H1 (cell line): ENCODE data around the gene FAM131C. TPM values are rescaled to one million over a fixed set of nuclear protein-coding genes. Genes with fewer than 3 reads are reported as not detected.

Experiments used
- CTCF ChIA-PET: fragments of 300-600 bp; sonication (Branson Sonifier 250); formaldehyde crosslinking; loops from one replicate; lab custom pipeline; 2021; ENCODE audit not compliant: partially characterized antibody; lab: Charles Lee
- POLR2A ChIA-PET: fragments of 300-600 bp; sonication (Branson Sonifier 250); formaldehyde crosslinking; loops from one replicate; lab custom pipeline; 2021; ENCODE audit warnings: inconsistent platforms; ENCODE audit not compliant: partially characterized antibody; lab: Charles Lee
- DNase-seq, 2 experiments: peaks; one replicate each; pipeline versions ENCODE4 v3.0.0 to v3.0.0-alpha.2; 2010 to 2022; ENCODE audit warnings: low spot score in 2 of 2, low read depth in 1 of 2, mixed read lengths in 1 of 2
- FAIRE-seq: peaks from 2 replicates; lab custom pipeline; 2011; peaks lifted over from hg19 to GRCh38; lab: Jason Lieb, UNC
- H2AFZ ChIP-seq: 2 replicates; pipeline ENCODE4 v1.8.1; 2012; ENCODE audit warnings: low read length, inconsistent platforms
- H2AK5ac ChIP-seq: 2 replicates; pipeline ENCODE4 v1.6.1; 2013; ENCODE audit warnings: low read depth, low read length
- H2BK120ac ChIP-seq: replicated peaks from 2 replicates; pipeline ENCODE3; 2013; ENCODE audit warnings: low read depth, low read length, inconsistent platforms
- H2BK12ac ChIP-seq: 2 replicates; pipeline ENCODE4 v1.6.1; 2013; ENCODE audit warnings: low read depth, low read length
- H2BK15ac ChIP-seq: 2 replicates; pipeline ENCODE4 v1.6.1; 2013; ENCODE audit warnings: low read length
- H2BK20ac ChIP-seq: 2 replicates; pipeline ENCODE4 v1.6.1; 2013; ENCODE audit warnings: low read length
- H2BK5ac ChIP-seq: 2 replicates; pipeline ENCODE4 v1.6.1; 2013; ENCODE audit warnings: low read depth, low read length
- H3K14ac ChIP-seq: 2 replicates; pipeline ENCODE4 v1.6.1; 2013; ENCODE audit warnings: inconsistent platforms; ENCODE audit not compliant: insufficient read length
- H3K18ac ChIP-seq: 2 replicates; pipeline ENCODE4 v1.6.1; 2013; ENCODE audit warnings: low read length; ENCODE audit errors: extremely low read depth
- H3K23ac ChIP-seq: 2 replicates; pipeline ENCODE4 v1.6.1; 2013; ENCODE audit warnings: inconsistent platforms; ENCODE audit not compliant: insufficient read length
- H3K23me2 ChIP-seq: 2 replicates; pipeline ENCODE4 v1.6.1; 2013; ENCODE audit warnings: low read depth, low read length
- H3K27ac ChIP-seq: 2 replicates; pipeline ENCODE4 v1.6.1; 2011; ENCODE audit warnings: low read depth, low read length, inconsistent platforms
- H3K27me3 ChIP-seq, 4 experiments: replicated peaks in 1 of 4; 1 replicate in 1 of 4; 2 replicates in 3 of 4; pipeline versions ENCODE4 v1.6.1 to v1.8.1; 2011 to 2013; ENCODE audit warnings: low read length in 3 of 4, mild to moderate bottlenecking in 3 of 4, inconsistent platforms in 2 of 4, mixed read lengths in 2 of 4, moderate library complexity in 1 of 4; ENCODE audit not compliant: control insufficient read depth in 3 of 4, insufficient read depth in 3 of 4; ENCODE audit errors: extremely low read depth in 1 of 4
- H3K36me3 ChIP-seq, 4 experiments: 2 replicates each; pipeline versions ENCODE4 v1.6.1 to v1.8.1; 2011 to 2013; ENCODE audit warnings: mild to moderate bottlenecking in 4 of 4, low read length in 3 of 4, moderate library complexity in 2 of 4, control low read depth in 1 of 4, inconsistent platforms in 1 of 4; ENCODE audit not compliant: insufficient read depth in 4 of 4, control insufficient read depth in 2 of 4
- H3K4ac ChIP-seq: replicated peaks from 2 replicates; pipeline ENCODE3; 2013; ENCODE audit warnings: low read length, low read depth, mixed read lengths, inconsistent platforms; ENCODE audit not compliant: insufficient read length
- H3K4me1 ChIP-seq, 4 experiments: replicated peaks in 1 of 4; 1 replicate in 1 of 4; 2 replicates in 3 of 4; pipeline versions ENCODE4 v1.6.1 to v1.8.1; 2011 to 2013; ENCODE audit warnings: low read length in 3 of 4, inconsistent platforms in 2 of 4, mixed read lengths in 1 of 4; ENCODE audit not compliant: insufficient read depth in 4 of 4, control insufficient read depth in 3 of 4
- H3K4me2 ChIP-seq, 2 experiments: 2 replicates each; pipeline versions ENCODE4 v1.6.1 to v1.8.1; 2011 to 2013; ENCODE audit warnings: low read depth in 2 of 2, low read length in 2 of 2, control low read depth in 1 of 2, inconsistent platforms in 1 of 2, mild to moderate bottlenecking in 1 of 2; ENCODE audit not compliant: insufficient read depth in 1 of 2
- H3K4me3 ChIP-seq, 4 experiments: fragments of 200-600, 300-600 bp in 1 of 4; sonication (generic), shearing (Covaris generic), sonication (Bioruptor Twin) in 1 of 4; 2 replicates each; pipeline versions ENCODE4 v1.5.1 to v1.8.1; 2011 to 2016; ENCODE audit warnings: low read length in 4 of 4, low read depth in 3 of 4, control low read depth in 2 of 4, inconsistent platforms in 2 of 4, mild to moderate bottlenecking in 2 of 4, mixed read lengths in 1 of 4, moderate library complexity in 1 of 4; ENCODE audit not compliant: insufficient read depth in 2 of 4; ENCODE audit errors: extremely low read depth in 1 of 4
- H3K56ac ChIP-seq: replicated peaks from 2 replicates; pipeline ENCODE3; 2013; ENCODE audit warnings: low read depth, mild to moderate bottlenecking, mixed read lengths, low read length, inconsistent platforms; ENCODE audit not compliant: insufficient read length
- H3K79me1 ChIP-seq: 2 replicates; pipeline ENCODE4 v1.6.1; 2013; ENCODE audit warnings: low read depth, low read length, control low read depth
- H3K79me2 ChIP-seq, 2 experiments: 2 replicates each; pipeline versions ENCODE4 v1.6.1 to v1.8.1; 2012 to 2013; ENCODE audit warnings: low read length in 2 of 2, mild to moderate bottlenecking in 2 of 2, inconsistent platforms in 1 of 2; ENCODE audit not compliant: insufficient read depth in 2 of 2, control insufficient read depth in 1 of 2
- H3K9ac ChIP-seq, 4 experiments: replicated peaks in 1 of 4; 1 replicate in 1 of 4; 2 replicates in 3 of 4; pipeline versions ENCODE4 v1.6.1 to v1.8.1; 2011 to 2013; ENCODE audit warnings: low read depth in 3 of 4, low read length in 3 of 4, control low read depth in 2 of 4, mild to moderate bottlenecking in 2 of 4, moderate library complexity in 2 of 4, inconsistent platforms in 1 of 4; ENCODE audit errors: extremely low read depth in 1 of 4
- H3K9me3 ChIP-seq, 2 experiments: 2 replicates each; pipeline versions ENCODE4 v1.6.1 to v1.8.1; 2012 to 2013; ENCODE audit warnings: mild to moderate bottlenecking in 2 of 2, moderate library complexity in 2 of 2, control low read depth in 1 of 2, inconsistent platforms in 1 of 2, low read depth in 1 of 2, low read length in 1 of 2, mixed read lengths in 1 of 2; ENCODE audit not compliant: insufficient read depth in 2 of 2
- H4K20me1 ChIP-seq, 2 experiments: replicated peaks in 1 of 2; 2 replicates each; pipeline versions ENCODE3 to v1.8.1; 2011 to 2013; ENCODE audit warnings: inconsistent platforms in 2 of 2, low read length in 2 of 2, mild to moderate bottlenecking in 1 of 2; ENCODE audit not compliant: insufficient read depth in 2 of 2, control insufficient read depth in 1 of 2
- H4K5ac ChIP-seq: 2 replicates; pipeline ENCODE4 v1.6.1; 2013; ENCODE audit warnings: low read length, low read depth, mixed read lengths, inconsistent platforms; ENCODE audit not compliant: insufficient read length
- H4K8ac ChIP-seq: 2 replicates; pipeline ENCODE4 v1.8.0; 2013; ENCODE audit warnings: mild to moderate bottlenecking, moderate library complexity, low read length, inconsistent platforms; ENCODE audit not compliant: insufficient read depth; ENCODE audit errors: extremely low read depth
- H4K91ac ChIP-seq: replicated peaks from 2 replicates; pipeline ENCODE3; 2013; ENCODE audit warnings: low read length, mixed read lengths, inconsistent platforms; ENCODE audit not compliant: insufficient read length
- SIN3A ChIP-seq, 2 experiments: IDR thresholded peaks in 1 of 2; conservative IDR thresholded peaks in 1 of 2; 2 replicates each; pipeline ENCODE4 v1.6.1; 2011 to 2012; ENCODE audit warnings: low read length in 2 of 2, improper control_type of control experiment in 1 of 2, low read depth in 1 of 2, mild to moderate bottlenecking in 1 of 2
- WGBS, 2 experiments: shearing (Covaris generic) in 1 of 2; methylation state at CpG; one replicate each; pipeline versions ENCODE4 v1.1.6 to v1.1.7; 2013 to 2015; ENCODE audit warnings: low lambda C conversion rate in 2 of 2, mixed read lengths in 2 of 2, inconsistent platforms in 1 of 2, low coverage in 1 of 2, missing lambda C conversion rate in 1 of 2; ENCODE audit not compliant: insufficient replicate concordance in 2 of 2, insufficient coverage in 1 of 2, insufficient read length in 1 of 2; ENCODE audit errors: extremely low coverage in 1 of 2, missing lambda C conversion rate in 1 of 2; 5-methylcytosine and 5-hydroxymethylcytosine counted together
- polyA plus RNA-seq, 7 experiments: library from polyadenylated mRNA; depleted of rRNA in 3 of 7; stranded (reverse) in 5 of 7; unstranded in 2 of 7; fragments of >200 nt in 5 of 7; fragments of 200-250 nt in 2 of 7; gene quantifications; 1 replicate in 5 of 7; 2 replicates in 1 of 7; 4 replicates in 1 of 7; pipeline versions ENCODE4 v1.2.1 to v1.2.3, GENCODE V29; 2011 to 2013; ENCODE audit warnings: missing spikeins in 2 of 7, mixed read lengths in 2 of 7
- total RNA-seq: library from RNA; stranded (reverse); fragmentation: NEBNext Ultra II Directional; extraction: Animal tissue kit (Norgen Biotek cat#: 25700); gene quantifications from 2 replicates; pipeline ENCODE4 v1.2.1, GENCODE V29; 2021

The FAM131C gene
- total and polyA plus RNA-seq, 2 of the 8 experiments (the other 6 are each of a cell fraction or from before 2014, with no cell fraction given) = 0.73 to 0.78 TPM

- Histone ChIP-seq H3K4me3 (no peak overlapping the region), H2BK20ac (no peak overlapping the region), H3K4me2 (no peak overlapping the region), H3K79me2 (no peaks in the 10 kb centered on the region), H3K36me3 (no peaks in the 10 kb centered on the region), H3K23me2 (peaks cover 5% of the 10 kb centered on the region; the same call in 1 of the 2 replicates), H4K91ac (no peak overlapping the region), H2AK5ac (no peak overlapping the region), H3K4ac (no peak overlapping the region), H3K18ac (no peak overlapping the region; the same call in 1 of the 2 replicates), H3K9me3 (no peaks in the 10 kb centered on the region), H3K9ac (no peak overlapping the region), H2BK120ac (no peak overlapping the region), H2BK12ac (no peak overlapping the region)
- CTCF ChIA-PET = interaction anchor here (0.5 to 4.1 kb wide), 8 partner anchors 10 to 218 kb away, joined by 3 to 52 read pairs (median 4); no protein-coding TSS in a partner anchor
- DNase-seq = no peak
- no peak for TF ChIP-seq SIN3A (conservative IDR thresholded peaks at IDR 0.05 in 1 of 2, IDR thresholded peaks at IDR 0.05 in 1 of 2; ENCODE audit: low read depth in 1 of 2, low read length in 2 of 2)
- TF ChIP-seq, all 59 proteins: peak for 0
- 95% methylated on average over 9 of the region's 9 CpGs; no CpG with 5 or more reads in 1 of the 2 experiments for WGBS, 2 experiments
- Histone ChIP-seq H2BK15ac (no peak overlapping the region), H4K8ac (no peak overlapping the region), H3K27ac (no peak overlapping the region), H3K79me1 (no peaks in the 10 kb centered on the region), H2BK5ac (no peak overlapping the region), H3K14ac (no peak overlapping the region), H3K56ac (no peak overlapping the region), H3K23ac (no peak overlapping the region), H3K4me1 (peaks cover 0 to 8% (median 3%) of the 10 kb centered on the region in 4 experiments; a peak in 3 of 7 replicates), H2AFZ (no peak overlapping the region), H4K5ac (no peak overlapping the region), H3K27me3 (peaks cover 0 to 2% (median 0%) of the 10 kb centered on the region in 4 experiments; a peak in 1 of 7 replicates), H4K20me1 (no peaks in the 10 kb centered on the region)
- POLR2A ChIA-PET = interaction anchor here (1.1 to 1.5 kb wide), 2 partner anchors 12 to 16 kb away, joined by 3 to 4 read pairs; no protein-coding TSS in a partner anchor
- FAIRE-seq = no peak
These were observed 19.6 kb upstream of the FAM131C start for GRCh38 chr1:16092923-16093511.
